C4-2B (cell line): ENCODE measurements around the gene RALA.
"Not testable (repeated sequence)": the region's sequence is repeated elsewhere in the genome, so short reads cannot be mapped to it uniquely, and the experiment has no call there.

Experiments
- H3K27ac ChIP-seq: fragments of 450-650 bp; 2 replicates; pipeline ENCODE4 v1.5.1; 2017
- ZFX ChIP-seq: fragments of 450-650 bp; IDR thresholded peaks from 2 replicates; pipeline ENCODE4 v1.6.1; 2017
- TF ChIP-seq, protein P1 (sequence below): fragments of 450-650 bp; conservative IDR thresholded peaks from 2 replicates; pipeline ENCODE4 v1.5.1; 2017; ENCODE audit warnings: mild to moderate bottlenecking

Gene RALA

DNA sequence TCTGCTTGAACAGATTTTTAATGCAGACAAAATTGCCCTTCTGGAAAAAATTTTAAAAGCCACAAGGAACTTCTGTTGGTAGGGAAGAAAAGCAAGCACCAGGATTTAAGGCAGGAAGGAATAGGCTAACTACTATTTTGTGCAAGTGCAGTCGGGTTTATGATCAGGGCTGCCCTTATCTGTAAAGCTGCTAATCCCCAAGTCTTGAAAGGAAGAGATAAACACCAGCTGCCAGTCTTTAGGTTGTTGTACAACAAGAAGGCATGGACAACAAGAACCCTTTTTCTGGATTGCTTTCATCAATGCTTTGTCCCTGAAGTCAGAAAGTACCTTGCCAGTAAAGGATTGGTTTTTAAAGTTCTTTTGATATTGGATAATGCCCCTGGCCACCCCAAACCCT is 40.7 kb downstream of the RALA start:
- H3K27ac ChIP-seq, result no peak overlapping the region; the same call in 1 of the 2 replicates
- TF ChIP-seq ZFX, result no peak
- TF ChIP-seq, protein P1, sequence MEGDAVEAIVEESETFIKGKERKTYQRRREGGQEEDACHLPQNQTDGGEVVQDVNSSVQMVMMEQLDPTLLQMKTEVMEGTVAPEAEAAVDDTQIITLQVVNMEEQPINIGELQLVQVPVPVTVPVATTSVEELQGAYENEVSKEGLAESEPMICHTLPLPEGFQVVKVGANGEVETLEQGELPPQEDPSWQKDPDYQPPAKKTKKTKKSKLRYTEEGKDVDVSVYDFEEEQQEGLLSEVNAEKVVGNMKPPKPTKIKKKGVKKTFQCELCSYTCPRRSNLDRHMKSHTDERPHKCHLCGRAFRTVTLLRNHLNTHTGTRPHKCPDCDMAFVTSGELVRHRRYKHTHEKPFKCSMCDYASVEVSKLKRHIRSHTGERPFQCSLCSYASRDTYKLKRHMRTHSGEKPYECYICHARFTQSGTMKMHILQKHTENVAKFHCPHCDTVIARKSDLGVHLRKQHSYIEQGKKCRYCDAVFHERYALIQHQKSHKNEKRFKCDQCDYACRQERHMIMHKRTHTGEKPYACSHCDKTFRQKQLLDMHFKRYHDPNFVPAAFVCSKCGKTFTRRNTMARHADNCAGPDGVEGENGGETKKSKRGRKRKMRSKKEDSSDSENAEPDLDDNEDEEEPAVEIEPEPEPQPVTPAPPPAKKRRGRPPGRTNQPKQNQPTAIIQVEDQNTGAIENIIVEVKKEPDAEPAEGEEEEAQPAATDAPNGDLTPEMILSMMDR, result no peak

DNA sequence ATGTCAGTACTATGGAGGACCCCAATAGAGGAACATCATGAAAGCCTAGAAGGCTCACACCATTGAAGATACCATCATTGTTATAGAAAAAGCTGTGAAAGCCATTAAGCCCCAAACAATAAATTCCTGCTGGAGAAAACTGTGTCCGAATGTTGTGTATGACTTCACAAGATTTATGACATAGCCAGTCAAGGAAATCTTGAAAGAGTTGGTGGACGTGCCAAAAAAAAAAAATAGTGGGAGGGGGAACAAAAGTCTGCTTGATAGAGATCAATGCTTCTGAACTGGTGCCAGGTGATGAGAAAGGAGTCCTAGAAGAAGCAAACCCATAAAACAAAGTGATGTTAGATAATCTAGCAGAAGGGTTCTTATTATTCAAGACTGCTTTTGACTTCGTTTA is 41.2 kb downstream of the RALA start:
- TF ChIP-seq, protein P1, result no peak
- no peak for TF ChIP-seq ZFX
- H3K27ac ChIP-seq, result no peak overlapping the region; the same call in 1 of the 2 replicates

DNA sequence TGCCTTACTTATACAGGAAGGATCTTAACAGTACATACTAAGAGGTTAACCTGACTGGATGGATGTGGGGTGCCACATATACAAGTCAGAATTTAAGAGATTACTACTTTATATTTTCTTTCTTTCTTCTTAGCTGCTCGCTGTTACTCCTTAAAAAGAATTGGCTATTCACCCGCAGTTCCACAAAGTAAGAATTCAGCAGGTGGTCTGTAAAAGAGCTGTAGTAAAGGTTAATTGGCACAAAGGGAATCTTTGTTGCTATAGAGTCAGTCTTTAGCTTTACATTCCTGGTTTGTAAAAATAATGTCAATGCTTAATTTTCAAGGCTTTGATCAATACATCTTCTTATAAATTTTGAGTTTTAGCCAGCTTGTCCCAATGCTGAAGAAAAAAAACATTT is 43.2 kb downstream of the RALA start:
- TF ChIP-seq, protein P1, result no peak
- TF ChIP-seq ZFX, result no peak
- no peak overlapping the region for H3K27ac ChIP-seq

DNA sequence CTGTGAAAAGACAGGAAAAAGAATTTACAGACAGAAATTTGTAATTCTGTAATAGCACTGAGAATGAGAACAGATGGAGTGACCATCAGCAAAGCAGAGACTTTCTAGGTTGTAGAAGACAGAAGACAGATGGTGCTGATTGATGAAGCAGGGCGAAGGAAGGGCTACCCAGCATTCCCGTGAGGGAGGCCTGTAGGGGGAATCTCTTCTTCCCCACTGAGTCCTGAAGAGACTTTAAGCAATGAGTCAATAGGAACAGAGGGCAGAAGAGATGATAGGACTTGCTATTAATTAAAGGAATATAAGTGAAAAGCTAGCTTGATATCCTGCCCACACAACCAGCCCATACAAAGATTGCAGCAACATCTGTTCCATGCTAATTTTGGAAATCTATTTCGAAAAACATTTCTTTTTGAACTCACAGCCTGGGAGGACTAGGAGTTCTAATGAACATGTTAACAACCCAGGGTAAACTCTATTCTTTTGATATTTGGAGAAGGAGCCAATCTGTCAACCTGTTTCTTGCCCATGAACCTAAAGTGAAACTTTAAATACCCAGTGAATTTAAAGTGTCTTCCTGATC is 44.1 kb downstream of the RALA start:
- no peak overlapping the region for H3K27ac ChIP-seq
- no peak for TF ChIP-seq ZFX
- TF ChIP-seq, protein P1, result no peak

DNA sequence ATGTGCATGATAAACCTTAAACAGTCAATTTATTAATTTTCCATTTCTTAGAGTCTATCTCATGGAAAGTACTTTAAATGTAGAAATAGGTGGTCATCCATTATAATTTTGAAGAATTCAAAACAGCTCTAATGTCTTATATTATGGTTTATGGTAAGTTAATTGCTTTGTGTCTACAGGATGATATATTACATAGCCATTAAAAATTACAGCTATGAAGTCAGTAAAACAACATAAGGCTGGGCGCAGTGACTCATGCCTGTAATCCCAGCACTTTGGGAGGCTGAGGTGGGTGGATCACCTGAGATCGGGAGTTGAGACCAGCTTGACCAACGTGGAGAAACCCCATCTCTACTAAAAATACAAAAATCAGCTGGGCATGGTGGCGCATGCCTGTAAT is 44.9 kb downstream of the RALA start:
- not testable (repeated sequence) for H3K27ac ChIP-seq

DNA sequence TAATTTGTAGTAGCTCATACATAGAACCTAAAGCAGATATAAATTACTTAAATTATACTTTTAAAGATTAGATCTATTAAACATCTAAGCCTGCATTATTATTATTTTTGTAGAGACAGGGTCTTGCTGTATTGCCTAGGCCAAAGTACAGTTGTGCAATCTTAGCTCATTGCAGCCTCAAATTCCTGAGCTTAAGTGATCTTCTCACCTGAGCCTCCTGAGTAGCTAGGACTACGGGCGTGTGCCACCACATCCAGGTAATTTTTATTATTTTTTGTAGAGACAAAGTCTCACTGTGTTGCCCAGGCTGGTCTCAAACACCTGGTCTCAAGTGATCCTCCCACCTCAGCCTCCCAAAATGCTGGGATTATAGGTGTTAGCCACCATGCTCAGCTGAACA is 46.7 kb downstream of the RALA start:
- TF ChIP-seq, protein P1, result no peak
- no peak for TF ChIP-seq ZFX
- no peak overlapping the region for H3K27ac ChIP-seq

DNA sequence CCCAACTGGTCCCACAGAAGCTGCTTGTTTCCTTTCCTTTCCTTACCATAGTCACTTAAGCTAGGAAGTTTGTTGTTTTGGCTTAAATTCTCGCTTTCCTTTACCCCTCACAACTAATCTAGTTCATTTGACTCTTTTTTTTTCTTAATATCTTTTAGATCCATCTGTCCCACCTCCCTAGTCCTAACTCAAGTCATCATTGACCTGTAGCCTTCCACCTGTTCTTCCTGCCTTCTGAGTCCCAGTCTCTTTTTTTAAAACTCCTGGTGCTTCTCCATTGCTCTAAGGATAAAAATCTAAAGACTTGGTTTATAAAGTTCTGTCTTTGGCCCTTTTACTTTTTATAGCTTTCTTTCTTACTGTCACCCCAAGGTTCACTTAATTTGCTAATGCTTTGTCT is 47.6 kb downstream of the RALA start:
- TF ChIP-seq ZFX, result no peak
- TF ChIP-seq, protein P1, result no peak

DNA sequence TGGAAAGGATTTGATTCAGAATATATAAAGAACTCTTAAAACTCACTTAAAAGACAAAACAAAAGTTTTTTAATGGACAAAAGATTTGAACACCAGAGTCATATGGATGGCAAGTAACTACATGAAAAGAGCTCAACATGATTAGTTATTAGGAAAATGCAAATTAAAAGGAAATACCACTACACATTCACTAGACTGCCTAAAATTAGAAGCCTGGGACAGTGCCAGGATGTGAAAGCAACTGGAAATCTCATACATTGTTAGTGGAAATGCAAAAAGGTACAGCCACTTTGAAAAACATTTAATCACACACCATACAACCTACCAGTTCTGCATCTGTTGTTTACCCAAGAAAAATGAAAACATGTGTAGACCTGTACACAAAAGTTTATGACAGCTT is 48.8 kb downstream of the RALA start:
- TF ChIP-seq, protein P1, result no peak
- TF ChIP-seq ZFX, result no peak
- no peak overlapping the region for H3K27ac ChIP-seq

More for the DNA sequence above, 47.6 kb downstream of the RALA start:
- no peak overlapping the region for H3K27ac ChIP-seq
